Measurements from ENCODE around the gene ERAL1.
"Not testable (repeated sequence)": the region's sequence is repeated elsewhere in the genome, so short reads cannot be mapped to it uniquely, and the experiment has no call there.

ERAL1 gene

DNA sequence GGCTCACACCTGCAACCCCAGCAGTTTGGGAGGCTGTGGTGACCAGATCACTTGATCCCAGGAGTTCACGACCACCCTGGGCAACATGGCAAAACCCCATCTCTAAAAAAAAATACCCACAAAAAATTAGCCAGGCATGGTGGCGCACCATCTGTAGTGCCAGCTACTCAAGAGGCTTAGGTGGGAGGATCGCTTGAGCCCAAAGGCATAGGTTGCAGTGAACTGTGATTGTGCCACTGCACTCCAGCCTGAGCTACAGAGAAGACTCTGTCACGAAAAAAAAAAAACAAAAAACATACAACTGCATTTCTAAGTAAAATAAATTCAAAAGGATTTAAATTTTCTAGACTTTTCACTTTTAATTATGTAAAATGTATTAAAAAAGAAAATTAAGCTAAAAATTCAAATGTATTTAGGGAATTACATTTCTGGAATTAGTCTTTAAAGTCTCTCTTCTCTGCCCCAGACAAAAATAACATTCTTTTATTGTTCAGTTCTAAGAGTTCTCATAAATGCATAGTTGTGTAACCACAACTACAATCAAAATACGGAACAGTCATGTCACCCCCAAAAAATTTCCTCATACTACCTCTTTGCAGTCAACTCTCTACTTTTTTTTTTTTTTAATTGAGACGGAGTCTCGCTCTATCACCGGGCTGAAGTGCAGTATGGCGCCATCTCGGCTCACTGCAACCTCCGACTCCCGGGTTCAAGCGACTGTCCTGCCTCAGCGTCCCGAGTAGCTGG is 26.3 kb upstream of the ERAL1 start:
- Histone ChIP-seq H3K9ac (ENCODE audit: low read length in 2 of 2) (no peak overlapping the region), H3K4me3 (ENCODE audit: low read length in 2 of 2) (no peak overlapping the region), H3K9me3 (ENCODE audit: control insufficient read depth in 2 of 2, low read length in 2 of 2) (no peaks in the 10 kb centered on the region), H3K27ac (ENCODE audit: low read length) (no peak overlapping the region), H3K4me1 (ENCODE audit: control insufficient read depth, insufficient read depth, low read length) (no peaks in the 10 kb centered on the region), H3K27me3 (ENCODE audit: control insufficient read depth in 1 of 2, insufficient read depth in 2 of 2, low read length in 2 of 2) (no peaks in the 10 kb centered on the region), H3K36me3 (ENCODE audit: control insufficient read depth in 2 of 2, insufficient read depth in 2 of 2, low read length in 2 of 2) (no peaks in the 10 kb centered on the region)

DNA sequence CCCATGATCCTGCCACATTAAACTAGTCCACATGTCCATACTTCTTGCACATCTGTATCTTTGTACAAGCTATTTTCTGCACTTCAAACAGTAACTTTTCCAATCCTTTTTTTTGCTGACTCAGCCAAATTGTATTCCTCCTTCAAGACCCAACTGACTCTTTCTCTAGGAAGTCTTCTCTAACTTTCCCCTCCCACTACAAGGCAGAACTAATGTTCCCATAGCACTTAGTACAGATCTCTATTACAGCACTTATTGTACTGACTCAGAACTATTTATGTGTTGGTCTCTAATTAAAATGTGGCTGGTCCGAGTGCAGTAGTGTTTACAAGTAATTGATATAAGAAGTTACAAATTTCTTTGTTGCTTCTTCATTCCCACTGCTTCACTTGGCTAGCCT is 20.4 kb upstream of the ERAL1 start:
- H3K27ac ChIP-seq (ENCODE audit: low read length) = no peak overlapping the region
- H3K9me3 ChIP-seq (ENCODE audit: control insufficient read depth in 2 of 2, low read length in 2 of 2) = no peaks in the 10 kb centered on the region
- H3K9ac ChIP-seq (ENCODE audit: low read length in 2 of 2) = no peak overlapping the region
- no peaks in the 10 kb centered on the region for H3K27me3 ChIP-seq (ENCODE audit: control insufficient read depth in 1 of 2, insufficient read depth in 2 of 2, low read length in 2 of 2)
- no peaks in the 10 kb centered on the region for H3K36me3 ChIP-seq (ENCODE audit: control insufficient read depth in 2 of 2, insufficient read depth in 2 of 2, low read length in 2 of 2)
- H3K4me3 ChIP-seq (ENCODE audit: low read length in 2 of 2) = no peak overlapping the region
- H3K4me1 ChIP-seq (ENCODE audit: control insufficient read depth, insufficient read depth, low read length) = no peaks in the 10 kb centered on the region

DNA sequence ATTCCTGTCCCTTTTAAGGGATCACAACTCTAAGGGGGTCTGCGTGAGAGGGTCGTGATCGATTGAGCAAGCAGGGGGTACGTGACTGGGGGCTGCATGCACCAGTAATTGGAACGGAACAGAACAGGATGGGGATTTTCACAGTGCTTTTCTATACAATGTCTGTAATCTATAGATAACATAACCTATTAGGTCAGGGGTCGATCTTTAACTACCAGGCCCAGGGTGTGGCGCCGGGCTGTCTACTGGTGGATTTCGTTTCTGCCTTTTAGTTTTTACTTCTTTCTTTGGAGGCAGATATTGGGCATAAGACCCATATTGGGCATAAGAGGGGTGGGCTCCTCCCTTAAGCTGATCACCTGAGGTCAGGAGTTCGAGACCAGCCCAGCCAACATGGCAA is 18.3 kb upstream of the ERAL1 start:
- not testable (repeated sequence) for H3K4me1 ChIP-seq (ENCODE audit: control insufficient read depth, insufficient read depth, low read length); H3K27ac ChIP-seq (ENCODE audit: low read length); H3K27me3 ChIP-seq (ENCODE audit: control insufficient read depth in 1 of 2, insufficient read depth in 2 of 2, low read length in 2 of 2); H3K36me3 ChIP-seq (ENCODE audit: control insufficient read depth in 2 of 2, insufficient read depth in 2 of 2, low read length in 2 of 2); H3K4me3 ChIP-seq (ENCODE audit: low read length in 2 of 2); H3K9me3 ChIP-seq (ENCODE audit: control insufficient read depth in 2 of 2, low read length in 2 of 2); H3K9ac ChIP-seq (ENCODE audit: low read length in 2 of 2)

DNA sequence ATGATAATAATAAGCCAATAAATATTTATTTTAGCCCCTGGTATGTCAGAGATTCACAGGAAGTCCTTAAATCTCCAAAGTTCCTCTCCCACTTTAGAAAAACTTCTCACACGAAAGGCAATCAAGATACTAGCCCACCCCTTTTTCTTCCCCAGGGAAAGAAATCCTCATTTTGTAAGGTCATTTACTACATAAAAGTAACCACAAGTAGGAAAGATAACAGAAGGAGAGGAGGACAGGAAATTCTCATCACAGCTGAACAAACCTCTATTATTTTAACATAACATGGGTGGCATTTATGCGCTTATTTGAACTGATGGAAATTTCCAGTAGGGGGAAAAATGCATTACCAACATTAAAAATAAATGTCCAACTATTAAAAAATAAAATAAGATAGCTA is 15.6 kb upstream of the ERAL1 start:
- no peak overlapping the region for H3K4me3 ChIP-seq (ENCODE audit: low read length in 2 of 2)
- no peak overlapping the region for H3K27ac ChIP-seq (ENCODE audit: low read length)

GRCh38 chr17:28841901-28842281 is 12.9 kb upstream of the ERAL1 start:
- Histone ChIP-seq H3K9me3 (ENCODE audit: control insufficient read depth in 2 of 2, low read length in 2 of 2) (no peaks in the 10 kb centered on the region), H3K4me3 (ENCODE audit: low read length in 2 of 2) (peak overlapping the region; percentile 93 to 95), H3K27me3 (ENCODE audit: control insufficient read depth in 1 of 2, insufficient read depth in 2 of 2, low read length in 2 of 2) (no peaks in the 10 kb centered on the region), H3K27ac (ENCODE audit: low read length) (peak overlapping the region; percentile 53), H3K36me3 (ENCODE audit: control insufficient read depth in 2 of 2, insufficient read depth in 2 of 2, low read length in 2 of 2) (no peaks in the 10 kb centered on the region), H3K9ac (ENCODE audit: low read length in 2 of 2) (peak overlapping the region; percentile 83 to 86), H3K4me1 (ENCODE audit: control insufficient read depth, insufficient read depth, low read length) (peaks cover 15% of the 10 kb centered on the region)

More for the DNA sequence above, 15.6 kb upstream of the ERAL1 start:
- Histone ChIP-seq H3K27me3 (ENCODE audit: control insufficient read depth in 1 of 2, insufficient read depth in 2 of 2, low read length in 2 of 2) (no peaks in the 10 kb centered on the region), H3K4me1 (ENCODE audit: control insufficient read depth, insufficient read depth, low read length) (peaks cover 15% of the 10 kb centered on the region), H3K9me3 (ENCODE audit: control insufficient read depth in 2 of 2, low read length in 2 of 2) (no peaks in the 10 kb centered on the region), H3K9ac (ENCODE audit: low read length in 2 of 2) (no peak overlapping the region), H3K36me3 (ENCODE audit: control insufficient read depth in 2 of 2, insufficient read depth in 2 of 2, low read length in 2 of 2) (no peaks in the 10 kb centered on the region)

DNA sequence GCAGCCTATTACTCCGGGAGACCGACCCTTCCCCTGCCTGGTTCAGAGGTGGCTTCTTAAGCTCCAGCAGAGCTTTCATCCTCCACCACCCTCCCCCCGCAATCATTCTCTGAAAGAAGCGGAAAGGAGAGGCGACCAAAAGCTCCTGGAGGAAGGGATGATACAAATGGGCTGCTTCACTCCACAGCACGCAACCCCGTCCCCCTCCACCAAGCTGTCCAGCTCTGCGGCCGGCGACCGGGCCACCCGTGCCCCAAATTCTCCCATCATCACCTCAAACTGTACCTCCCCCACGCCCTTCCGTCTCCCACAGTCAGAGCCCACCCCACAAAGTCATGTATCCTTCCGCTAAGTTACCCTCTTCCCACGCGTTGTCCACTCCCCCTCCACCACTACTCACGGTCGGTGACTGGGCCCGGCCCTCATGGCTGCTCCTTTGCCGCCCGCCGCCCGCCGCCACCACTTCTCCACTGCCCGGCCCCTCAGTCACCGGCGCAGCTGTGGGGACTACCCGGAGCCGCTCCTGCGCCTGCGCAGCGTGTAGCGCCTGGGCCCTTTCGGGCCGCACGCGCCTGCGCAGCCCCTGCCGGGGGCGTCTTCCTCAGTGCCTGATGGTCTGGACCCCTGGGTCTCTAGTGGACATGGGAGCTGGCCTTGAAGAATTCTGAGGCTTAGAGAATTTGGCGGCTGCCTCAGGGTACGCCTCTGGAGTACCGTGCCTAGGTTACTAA is 12.4 kb upstream of the ERAL1 start, which contains the start of gene FAM222B:
FAM222B (minus strand) TSS at position 509 of the 731 bp plus-strand sequence. CDS start 76,123 bp downstream, outside the sequence.
- H3K4me1 ChIP-seq (ENCODE audit: control insufficient read depth, insufficient read depth, low read length) = peaks cover 15% of the 10 kb centered on the region
- H3K9ac ChIP-seq (ENCODE audit: low read length in 2 of 2) = peak within 1 kb of the TSS; percentile 83 to 86
- no peaks in the 10 kb centered on the region for H3K9me3 ChIP-seq (ENCODE audit: control insufficient read depth in 2 of 2, low read length in 2 of 2)
- no peaks in the 10 kb centered on the region for H3K27me3 ChIP-seq (ENCODE audit: control insufficient read depth in 1 of 2, insufficient read depth in 2 of 2, low read length in 2 of 2)
- peak within 1 kb of the TSS; percentile 53 for H3K27ac ChIP-seq (ENCODE audit: low read length)
- no peaks in the 10 kb centered on the region for H3K36me3 ChIP-seq (ENCODE audit: control insufficient read depth in 2 of 2, insufficient read depth in 2 of 2, low read length in 2 of 2)
- peak within 1 kb of the TSS; percentile 93 to 95 for H3K4me3 ChIP-seq (ENCODE audit: low read length in 2 of 2)

DNA sequence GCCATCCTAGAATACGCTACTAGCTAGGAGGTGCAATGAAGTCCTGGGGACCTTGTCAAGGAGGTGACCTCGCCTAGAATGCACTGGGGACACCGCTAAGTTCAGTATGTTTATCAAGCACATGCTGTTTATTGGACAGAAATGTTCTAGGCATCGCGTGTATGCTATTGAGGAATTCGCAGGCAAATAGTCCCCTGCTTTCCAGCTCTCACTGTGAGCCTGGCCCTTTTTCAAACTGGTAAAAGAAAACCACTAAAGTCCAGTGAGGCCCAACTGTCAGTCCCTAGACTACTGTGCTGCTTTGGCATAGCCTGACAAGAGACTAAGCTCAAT is 11.0 kb upstream of the ERAL1 start:
- Histone ChIP-seq H3K36me3 (ENCODE audit: control insufficient read depth in 2 of 2, insufficient read depth in 2 of 2, low read length in 2 of 2) (no peaks in the 10 kb centered on the region), H3K4me3 (ENCODE audit: low read length in 2 of 2) (no peak overlapping the region), H3K27ac (ENCODE audit: low read length) (no peak overlapping the region), H3K27me3 (ENCODE audit: control insufficient read depth in 1 of 2, insufficient read depth in 2 of 2, low read length in 2 of 2) (no peaks in the 10 kb centered on the region), H3K9ac (ENCODE audit: low read length in 2 of 2) (no peak overlapping the region), H3K4me1 (ENCODE audit: control insufficient read depth, insufficient read depth, low read length) (peaks cover 15% of the 10 kb centered on the region), H3K9me3 (ENCODE audit: control insufficient read depth in 2 of 2, low read length in 2 of 2) (no peaks in the 10 kb centered on the region)

GRCh38 chr17:28846231-28846630 is 8.6 kb upstream of the ERAL1 start:
- Histone ChIP-seq H3K36me3 (ENCODE audit: control insufficient read depth in 2 of 2, insufficient read depth in 2 of 2, low read length in 2 of 2) (no peaks in the 10 kb centered on the region), H3K9ac (ENCODE audit: low read length in 2 of 2) (no peak overlapping the region), H3K9me3 (ENCODE audit: control insufficient read depth in 2 of 2, low read length in 2 of 2) (no peaks in the 10 kb centered on the region), H3K27ac (ENCODE audit: low read length) (no peak overlapping the region), H3K27me3 (ENCODE audit: control insufficient read depth in 1 of 2, insufficient read depth in 2 of 2, low read length in 2 of 2) (no peaks in the 10 kb centered on the region), H3K4me1 (ENCODE audit: control insufficient read depth, insufficient read depth, low read length) (peaks cover 15% of the 10 kb centered on the region), H3K4me3 (ENCODE audit: low read length in 2 of 2) (no peak overlapping the region)

DNA sequence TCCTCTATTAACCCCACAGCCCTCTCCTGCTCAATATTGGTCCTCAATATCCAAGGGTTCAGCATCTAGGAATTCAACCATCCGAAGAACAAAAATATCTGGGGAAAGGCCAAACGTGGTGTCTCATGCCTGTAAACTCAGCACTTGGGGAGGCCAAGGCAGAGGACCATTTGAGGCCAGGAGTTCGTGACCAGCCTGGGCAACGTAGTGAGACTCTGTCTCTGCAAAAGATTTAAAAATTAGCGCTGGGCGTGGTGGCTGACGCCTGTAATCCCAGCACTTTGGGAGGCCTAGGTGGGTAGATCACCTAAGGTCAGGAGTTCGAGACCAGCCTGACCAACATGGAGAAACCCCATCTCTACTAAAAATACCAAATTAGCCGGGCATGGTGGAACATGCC is 8.1 kb upstream of the ERAL1 start:
- not testable (repeated sequence) for H3K9me3 ChIP-seq (ENCODE audit: control insufficient read depth in 2 of 2, low read length in 2 of 2); H3K9ac ChIP-seq (ENCODE audit: low read length in 2 of 2); H3K27ac ChIP-seq (ENCODE audit: low read length); H3K36me3 ChIP-seq (ENCODE audit: control insufficient read depth in 2 of 2, insufficient read depth in 2 of 2, low read length in 2 of 2); H3K4me3 ChIP-seq (ENCODE audit: low read length in 2 of 2); H3K27me3 ChIP-seq (ENCODE audit: control insufficient read depth in 1 of 2, insufficient read depth in 2 of 2, low read length in 2 of 2)
- peaks cover 10% of the 10 kb centered on the region for H3K4me1 ChIP-seq (ENCODE audit: control insufficient read depth, insufficient read depth, low read length)

- H3K36me3 ChIP-seq (ENCODE audit: control insufficient read depth in 2 of 2, insufficient read depth in 2 of 2, low read length in 2 of 2); H3K27ac ChIP-seq (ENCODE audit: low read length); H3K9me3 ChIP-seq (ENCODE audit: control insufficient read depth in 2 of 2, low read length in 2 of 2); H3K4me3 ChIP-seq (ENCODE audit: low read length in 2 of 2); H3K27me3 ChIP-seq (ENCODE audit: control insufficient read depth in 1 of 2, insufficient read depth in 2 of 2, low read length in 2 of 2); H3K4me1 ChIP-seq (ENCODE audit: control insufficient read depth, insufficient read depth, low read length); H3K9ac ChIP-seq (ENCODE audit: low read length in 2 of 2): not testable (repeated sequence)
These were observed 6.1 kb upstream of the ERAL1 start for GRCh38 chr17:28848667-28849066.

- H3K36me3 ChIP-seq (ENCODE audit: control insufficient read depth in 2 of 2, insufficient read depth in 2 of 2, low read length in 2 of 2) = no peaks in the 10 kb centered on the region
- no peaks in the 10 kb centered on the region for H3K9me3 ChIP-seq (ENCODE audit: control insufficient read depth in 2 of 2, low read length in 2 of 2)
- H3K4me3 ChIP-seq (ENCODE audit: low read length in 2 of 2) = no peak overlapping the region
- no peaks in the 10 kb centered on the region for H3K27me3 ChIP-seq (ENCODE audit: control insufficient read depth in 1 of 2, insufficient read depth in 2 of 2, low read length in 2 of 2)
- no peak overlapping the region for H3K27ac ChIP-seq (ENCODE audit: low read length)
- no peak overlapping the region for H3K9ac ChIP-seq (ENCODE audit: low read length in 2 of 2)
- peaks cover 3% of the 10 kb centered on the region for H3K4me1 ChIP-seq (ENCODE audit: control insufficient read depth, insufficient read depth, low read length)
These were observed 5.5 kb upstream of the ERAL1 start for GRCh38 chr17:28849281-28849680.

Data from stomach smooth muscle (tissue), 2 donors.